ENCODE data around the gene GPD2.

GPD2 gene

DNA sequence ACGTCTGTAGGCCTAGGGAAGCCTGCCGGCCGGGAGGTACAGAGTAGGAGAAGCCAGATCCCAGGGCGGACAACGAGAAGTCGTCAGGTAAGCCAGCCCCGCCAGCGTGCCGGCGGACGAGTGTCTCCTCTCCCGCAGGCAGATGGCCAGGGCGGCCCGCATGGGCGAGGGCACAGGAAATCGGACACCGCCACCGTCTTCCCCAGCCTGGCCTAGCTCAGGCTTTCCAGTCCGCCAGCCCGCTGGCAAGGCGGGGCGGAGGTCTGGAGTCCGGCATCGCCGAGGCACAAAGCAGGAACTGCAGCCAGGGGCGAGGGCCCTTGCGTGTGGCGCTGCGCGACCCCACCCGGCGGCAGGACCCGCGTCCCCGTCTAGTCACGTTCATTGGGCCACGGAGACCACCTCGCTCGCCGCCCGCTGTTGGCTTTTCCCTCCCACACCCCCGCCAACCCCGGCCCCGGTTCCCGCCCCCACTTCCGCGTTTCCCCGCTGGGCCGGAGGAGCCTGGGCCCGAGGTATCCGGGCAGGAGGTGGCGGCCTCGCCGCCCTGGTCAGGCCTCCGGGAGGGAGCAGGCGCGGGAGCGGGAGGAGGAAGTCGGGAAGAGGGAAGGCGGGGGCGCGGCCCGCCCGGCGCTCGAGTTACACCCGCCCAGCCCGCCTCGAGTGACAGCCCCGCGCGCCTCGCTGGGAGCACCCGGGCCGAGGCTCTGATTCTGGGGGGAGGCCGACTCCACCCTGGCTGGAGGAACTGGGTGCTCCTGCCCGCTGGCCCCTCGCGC lies at the start of gene GPD2:
TSS of gene GPD2 (plus strand) at position 662 of the 779 bp plus-strand sequence. CDS start 39,727 bp downstream, outside the sequence.
- peak; percentile 23 to 36 for DNase-seq (ENCODE audit: low read depth in 2 of 2)

DNA sequence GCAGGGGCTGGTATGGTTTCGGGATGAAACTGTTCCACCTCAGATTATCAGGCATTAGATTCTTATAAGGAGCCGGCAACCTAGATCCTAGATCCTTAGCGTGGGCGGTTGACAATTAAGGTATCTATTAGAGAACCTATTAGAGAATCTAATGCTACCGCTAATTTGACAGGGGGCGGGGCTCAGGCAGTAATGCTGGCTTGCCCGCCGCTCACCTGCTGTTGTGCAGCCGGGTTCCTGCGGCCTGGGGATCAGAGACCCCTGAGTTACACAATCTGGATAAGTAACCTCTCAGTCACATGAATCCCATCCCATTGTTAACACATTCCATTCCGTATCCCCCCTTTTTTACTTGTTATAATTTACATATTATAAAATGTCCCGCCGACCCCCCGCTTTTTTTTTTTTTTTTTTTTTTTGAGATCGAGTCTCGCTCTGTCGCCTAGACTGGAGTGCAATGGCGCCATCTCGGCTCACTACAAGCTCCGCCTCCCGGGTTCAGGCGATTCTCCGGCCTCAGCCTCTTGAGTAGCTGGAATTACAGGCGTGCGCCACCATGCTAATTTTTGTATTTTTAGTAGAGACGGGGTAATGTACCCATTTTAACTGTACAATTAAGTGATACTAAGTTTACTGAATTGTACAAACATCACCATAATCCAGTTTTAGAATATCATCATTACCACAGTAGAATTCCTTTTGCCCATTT lies 42.0 kb upstream of the GPD2 start:
- no peak for DNase-seq (ENCODE audit: low read depth in 2 of 2)

DNA sequence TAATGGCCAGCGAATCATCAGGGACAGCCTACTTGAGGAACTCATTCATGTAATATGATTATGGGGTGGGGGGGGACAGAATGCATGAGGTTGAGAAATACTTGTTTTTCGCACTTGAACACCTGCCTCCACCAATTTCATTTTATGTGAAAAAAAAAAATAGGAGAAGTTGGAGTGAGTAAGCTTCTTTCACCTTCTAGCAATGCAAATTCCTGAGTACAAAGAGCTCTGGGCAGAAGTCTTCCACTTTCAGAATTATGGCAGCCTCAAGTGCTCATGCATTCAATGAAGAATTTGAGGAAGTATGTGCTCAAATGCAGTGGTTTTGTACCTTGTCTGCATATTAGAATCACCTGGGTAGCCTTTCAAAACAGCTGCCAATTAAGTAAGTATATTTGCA lies 40.1 kb upstream of the GPD2 start:
- DNase-seq (ENCODE audit: low read depth in 2 of 2): no peak

DNA sequence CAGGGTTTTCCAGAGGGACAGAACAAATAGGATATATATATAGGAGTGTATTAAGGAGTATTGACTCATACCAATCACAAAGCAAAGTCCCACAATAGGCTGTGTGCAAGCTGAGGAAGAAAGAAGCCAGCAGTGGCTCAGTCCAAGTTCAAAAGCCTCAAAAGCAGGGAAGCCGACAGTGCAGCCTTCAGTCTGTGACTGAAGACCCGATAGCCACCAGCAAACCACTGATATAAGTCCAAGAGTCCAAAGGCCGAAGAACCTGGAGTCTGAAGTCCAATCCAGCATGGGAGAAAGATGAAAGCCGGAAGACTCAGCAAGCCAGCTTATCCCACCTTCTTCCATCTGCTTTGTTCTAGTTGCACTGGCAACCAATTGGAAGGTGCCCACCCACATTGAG lies 39.0 kb upstream of the GPD2 start:
- DNase-seq (ENCODE audit: low read depth in 2 of 2): no peak

DNA sequence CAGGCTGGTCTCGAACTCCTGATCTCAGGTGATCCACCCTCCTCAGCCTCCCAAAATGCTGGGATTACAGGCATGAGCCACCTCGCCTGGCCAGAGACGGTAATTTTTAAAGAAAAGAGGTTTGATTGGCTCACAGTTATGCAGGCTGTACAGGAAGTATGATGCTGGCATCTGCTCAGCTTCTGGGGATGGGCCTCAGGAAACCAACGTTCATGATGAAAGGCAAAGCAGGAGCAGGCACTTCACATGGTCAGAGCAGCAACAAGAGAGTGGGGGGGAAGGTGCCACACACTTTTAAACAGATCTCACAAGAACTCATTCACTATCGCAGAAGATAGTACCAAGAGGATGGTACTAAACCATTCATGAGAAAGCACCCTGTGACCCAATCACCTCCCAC lies 38.0 kb upstream of the GPD2 start:
- DNase-seq (ENCODE audit: low read depth in 2 of 2): no peak

DNA sequence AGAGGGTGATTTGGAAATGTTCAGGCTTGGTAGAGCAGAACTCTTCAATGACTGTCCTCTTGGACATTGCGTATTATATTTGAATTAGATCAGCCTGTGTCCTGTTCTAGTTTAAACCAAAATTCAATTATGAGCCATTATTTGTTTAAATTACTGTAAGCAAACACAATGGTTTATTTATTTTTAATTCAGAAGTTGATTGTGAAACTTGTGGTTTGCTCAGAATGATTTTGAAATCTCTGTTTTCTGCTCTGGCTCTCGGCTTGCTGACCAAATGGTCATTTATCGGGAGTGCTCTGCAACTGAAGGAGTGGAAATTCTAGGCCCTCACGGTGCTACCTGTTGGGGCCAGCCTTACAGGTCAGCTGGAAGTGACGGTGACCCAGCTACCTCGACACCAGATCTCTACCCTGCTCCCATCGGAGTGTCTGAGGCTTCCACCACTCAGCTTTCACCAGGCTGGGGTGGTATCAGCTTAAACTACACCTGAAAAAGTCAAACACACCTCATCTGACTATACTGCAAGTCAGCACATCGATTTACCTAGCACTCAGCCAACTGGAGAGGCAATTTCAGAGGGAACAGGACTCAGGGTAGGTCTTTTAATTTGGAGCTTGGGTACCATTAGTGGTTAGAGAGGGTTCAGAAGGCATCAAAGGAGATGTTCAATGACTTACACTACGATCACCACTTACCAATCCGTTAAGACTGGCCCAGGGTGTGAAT lies 36.8 kb upstream of the GPD2 start:
- no peak for DNase-seq (ENCODE audit: low read depth in 2 of 2)

DNA sequence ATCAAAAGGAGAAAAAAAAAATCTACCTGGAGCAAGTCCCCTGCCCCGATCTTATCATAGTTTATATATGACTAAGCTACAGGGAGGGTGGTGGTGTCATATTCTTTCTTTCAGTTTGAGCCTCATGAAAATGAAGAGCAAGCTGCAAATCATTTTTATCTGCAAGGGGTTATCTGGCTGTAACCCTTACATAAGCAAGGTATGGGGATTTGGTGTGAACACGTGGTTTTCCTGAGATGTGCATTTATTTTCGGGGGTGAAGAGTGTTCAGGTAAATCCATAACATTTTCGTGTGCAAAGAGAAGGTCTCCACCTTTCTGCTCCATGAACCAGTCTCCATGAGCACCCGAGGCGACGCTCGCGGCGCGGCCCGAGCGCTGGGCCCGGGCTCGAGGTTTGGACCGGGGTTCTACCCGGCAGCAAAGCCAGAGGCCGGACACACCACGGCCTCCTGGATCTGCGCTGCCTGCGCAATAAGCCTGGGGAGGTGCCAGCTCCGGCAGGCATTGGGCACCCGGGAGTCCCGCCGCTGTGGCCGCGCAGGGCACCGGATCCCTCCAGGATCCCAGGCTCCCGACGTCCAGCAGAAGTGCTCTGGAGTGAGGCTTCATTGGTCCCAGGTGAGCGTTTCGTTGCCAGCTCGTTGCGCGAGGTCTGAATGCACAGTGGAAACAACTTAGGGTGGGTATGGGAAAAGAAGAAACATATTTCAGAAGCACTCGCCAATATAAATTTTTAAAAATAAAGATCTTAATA lies 36.1 kb upstream of the GPD2 start:
- peak in 1 of 2 donors; percentile 5 for DNase-seq (ENCODE audit: low read depth in 2 of 2)

DNA sequence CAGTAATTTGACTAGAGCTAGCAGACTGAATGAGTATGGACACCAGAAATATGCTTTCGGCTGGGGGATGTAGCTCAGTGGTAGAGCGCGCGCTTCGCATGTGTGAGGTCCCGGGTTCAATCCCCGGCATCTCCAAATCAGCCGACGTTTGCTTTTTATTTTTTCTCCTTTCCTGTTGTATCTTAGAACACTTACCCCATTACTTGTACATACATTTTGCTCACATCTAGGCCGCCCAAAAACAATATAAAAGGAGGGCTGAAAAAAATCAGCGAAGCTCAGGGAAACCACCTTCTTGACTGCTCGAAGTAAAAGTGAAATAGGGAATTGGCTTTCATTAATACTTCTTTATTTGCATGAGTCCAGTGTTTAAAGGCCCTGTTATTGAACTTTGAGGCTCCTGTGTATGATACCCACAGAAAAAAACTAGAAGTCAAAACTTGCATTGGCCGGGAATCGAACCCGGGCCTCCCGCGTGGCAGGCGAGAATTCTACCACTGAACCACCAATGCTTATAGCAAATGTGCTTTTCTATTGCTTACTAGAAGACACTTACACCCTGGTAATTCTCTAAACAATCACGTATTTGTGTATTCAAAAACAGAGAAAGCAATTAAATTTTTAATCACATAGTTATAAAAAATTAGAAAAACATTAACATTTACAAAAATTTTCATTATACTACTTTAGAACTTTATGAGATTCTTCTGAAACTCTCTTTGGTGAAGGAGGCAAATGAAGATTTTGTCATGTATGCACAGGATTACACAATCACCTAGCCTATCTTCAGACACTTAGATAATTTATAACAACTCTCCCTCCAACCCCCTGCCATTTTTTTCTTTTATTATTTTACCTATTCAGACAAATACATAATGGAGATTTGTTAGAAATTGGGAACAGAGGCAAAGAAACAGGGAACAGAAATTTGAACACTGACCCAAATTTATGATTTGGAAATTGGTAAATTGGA lies 35.2 kb upstream of the GPD2 start:
- DNase-seq (ENCODE audit: low read depth in 2 of 2): peak; percentile 60 to 64

DNA sequence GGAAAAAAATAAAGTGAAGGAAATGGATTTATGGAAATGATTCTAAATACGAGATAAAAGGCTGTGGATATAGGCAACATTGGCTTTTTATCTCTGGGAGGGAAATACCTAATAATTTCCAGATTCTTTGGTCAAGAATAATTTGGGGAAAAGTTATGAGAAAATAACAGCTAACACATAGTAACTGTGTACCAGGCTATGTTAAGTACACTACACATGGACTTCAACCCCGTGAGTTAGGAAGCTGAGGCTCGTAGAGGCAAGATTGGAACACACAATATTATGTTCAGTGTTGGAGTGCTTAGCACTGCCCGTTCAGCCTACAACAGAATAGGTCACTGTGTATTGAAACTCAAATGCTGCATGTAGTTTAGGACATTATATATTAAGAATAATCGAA lies 34.3 kb upstream of the GPD2 start:
- DNase-seq (ENCODE audit: low read depth in 2 of 2): no peak

DNA sequence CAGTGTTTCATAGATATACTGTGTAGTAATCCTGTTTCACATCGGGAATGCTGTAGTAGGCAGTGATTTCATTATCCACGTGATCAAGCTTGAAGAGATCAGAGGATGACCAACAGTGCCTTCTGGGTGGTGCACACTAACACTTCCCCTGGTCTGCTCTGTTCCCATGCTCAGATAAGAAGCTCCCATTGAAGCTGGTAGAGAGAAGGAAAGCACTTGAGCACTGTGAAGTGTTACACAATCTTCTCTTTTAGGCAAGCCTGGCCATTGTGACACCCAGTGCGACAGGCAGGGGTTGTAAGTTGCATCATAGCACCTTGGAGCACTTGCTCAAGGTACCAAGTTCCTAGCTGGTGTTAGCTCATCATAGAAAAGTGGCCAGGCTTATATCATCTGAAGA lies 30.6 kb upstream of the GPD2 start:
- no peak for DNase-seq (ENCODE audit: low read depth in 2 of 2)

DNA sequence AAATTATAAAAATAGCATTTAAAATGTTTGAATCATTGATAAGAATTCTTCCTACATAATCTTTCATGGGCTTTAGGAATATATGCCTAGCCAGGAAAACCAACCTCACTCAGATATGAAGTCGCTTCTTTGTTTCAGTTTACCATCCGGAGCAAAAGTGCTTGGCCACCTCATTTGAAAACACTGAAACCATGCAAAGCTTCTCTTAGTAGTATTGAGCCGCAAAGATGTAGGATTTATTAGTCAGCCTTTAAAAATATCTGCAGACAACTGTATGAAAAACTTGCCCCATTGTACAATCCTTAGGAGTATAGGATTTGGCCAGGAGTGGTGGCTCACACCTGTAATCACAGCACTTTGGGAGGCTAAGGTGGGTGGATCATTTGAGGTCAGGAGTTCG lies 24.3 kb upstream of the GPD2 start:
- DNase-seq (ENCODE audit: low read depth in 2 of 2): no peak

DNA sequence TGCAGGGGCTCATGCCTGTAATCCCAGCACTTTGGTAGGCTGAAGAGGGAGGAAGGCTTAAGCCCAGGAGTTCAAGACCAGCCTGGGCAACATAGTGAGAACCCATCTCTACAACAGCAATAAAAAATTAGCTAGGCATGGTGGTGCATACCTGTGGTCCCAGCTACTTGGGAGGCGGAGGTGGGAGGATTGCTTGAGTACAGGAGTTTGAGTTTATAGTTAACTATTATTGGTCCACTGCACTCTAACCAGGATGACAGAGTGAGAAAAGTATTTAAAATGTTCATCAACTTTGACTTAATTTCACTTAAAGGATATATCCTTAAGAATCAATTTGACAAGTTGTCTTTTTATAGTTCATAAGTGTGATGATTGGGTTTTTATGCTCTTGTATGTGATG lies 14.3 kb upstream of the GPD2 start:
- DNase-seq (ENCODE audit: low read depth in 2 of 2): no peak

DNA sequence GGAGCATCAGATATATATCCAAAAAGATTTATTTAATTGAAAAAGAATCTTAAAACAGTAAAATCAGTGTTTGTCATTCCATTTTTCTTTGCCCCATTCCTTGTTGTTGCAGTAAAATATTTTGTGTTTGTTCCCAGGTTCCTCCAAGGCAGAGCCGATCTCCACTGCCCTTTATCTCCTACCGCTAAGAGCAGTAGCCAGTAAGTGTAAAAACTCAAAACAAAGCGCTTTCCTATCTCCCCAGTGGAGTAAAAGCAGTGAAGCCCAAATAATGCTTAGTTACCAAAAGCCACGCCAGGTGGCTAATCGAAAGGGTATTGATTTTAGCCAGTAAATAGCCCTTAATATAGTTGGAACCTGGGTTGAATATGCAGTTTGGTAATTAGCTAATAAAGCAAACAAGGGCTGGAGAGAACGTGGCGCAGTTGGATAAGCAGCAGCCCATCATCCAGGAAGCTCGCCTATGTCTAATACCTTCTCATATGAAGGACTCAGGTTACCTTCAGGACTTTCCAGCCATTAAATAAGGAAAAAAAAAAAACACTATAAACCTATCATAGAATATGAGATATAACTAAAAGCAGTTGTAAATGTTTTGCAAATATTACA lies 12.4 kb upstream of the GPD2 start:
- DNase-seq (ENCODE audit: low read depth in 2 of 2): no peak

DNA sequence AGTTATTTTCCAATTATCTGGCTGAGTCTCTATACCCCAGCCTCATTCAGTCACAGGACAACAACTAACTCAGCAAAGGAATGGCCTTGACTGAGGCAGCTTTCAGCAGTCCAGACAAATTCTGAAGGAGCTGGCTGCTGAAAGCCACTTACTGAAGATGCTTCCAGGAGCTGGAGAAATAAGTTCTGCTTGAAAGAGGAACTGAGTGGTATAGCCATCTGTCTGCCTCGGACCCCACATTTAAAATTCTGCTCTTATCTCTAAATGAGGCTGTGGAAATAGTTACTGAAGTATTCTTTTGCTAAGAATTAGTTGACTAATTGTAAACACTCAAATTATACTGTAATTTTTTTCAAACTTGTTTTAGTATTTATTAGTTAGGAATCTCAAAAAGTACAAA lies 9.1 kb upstream of the GPD2 start:
- no peak for DNase-seq (ENCODE audit: low read depth in 2 of 2)

DNA sequence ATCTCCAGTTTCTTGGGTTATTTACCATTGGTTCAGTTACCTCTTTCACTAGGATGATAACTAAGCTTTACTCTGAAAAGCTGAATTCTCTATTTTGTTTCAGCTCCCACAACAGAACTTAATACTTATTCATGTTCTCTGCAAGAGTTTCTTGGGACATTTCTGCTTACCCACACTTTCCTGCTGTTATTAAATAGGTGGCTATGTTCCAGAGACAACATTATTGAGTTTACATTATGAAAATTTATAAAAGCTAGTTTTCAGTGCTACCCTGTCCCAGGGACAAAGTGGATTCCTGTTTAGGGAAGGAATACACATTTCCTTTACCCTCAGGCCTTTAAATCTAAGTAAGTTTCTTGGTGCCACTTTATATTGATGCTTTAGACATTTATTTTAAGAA lies 7.0 kb upstream of the GPD2 start:
- no peak for DNase-seq (ENCODE audit: low read depth in 2 of 2)

DNA sequence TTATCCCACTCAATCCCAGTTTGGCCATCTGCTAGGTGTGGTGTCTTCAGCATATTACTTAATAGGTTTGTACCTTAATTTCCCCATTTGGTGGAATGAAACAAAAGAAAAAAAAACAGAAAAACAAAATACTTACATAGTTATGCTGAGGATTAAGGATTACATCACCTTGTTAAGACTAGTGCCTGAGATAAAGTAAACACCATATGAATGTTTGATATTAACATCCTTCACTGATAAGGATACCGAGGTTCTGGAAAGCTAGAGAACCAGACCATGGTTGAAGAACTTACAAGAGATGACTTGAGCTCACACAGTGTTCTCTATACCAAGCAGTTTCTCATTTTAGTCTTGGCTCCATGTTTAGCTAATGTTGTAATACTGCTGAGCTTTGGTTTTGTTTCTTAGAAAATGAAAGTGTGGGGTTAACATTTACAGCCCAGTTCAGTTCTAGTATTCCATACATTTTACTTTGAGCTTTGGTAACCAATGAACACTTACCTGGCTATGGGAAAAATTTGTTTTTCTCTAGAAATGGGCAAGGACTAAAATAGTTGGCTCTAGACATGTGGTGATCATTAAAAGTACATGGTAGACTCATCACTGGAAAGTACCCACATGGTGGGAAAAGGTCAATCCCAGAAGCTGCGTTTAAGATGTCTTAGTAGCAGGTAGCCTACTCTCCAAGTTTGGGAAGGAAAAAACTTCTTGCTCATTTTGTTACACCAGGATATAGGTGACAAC lies 5.8 kb upstream of the GPD2 start:
- no peak for DNase-seq (ENCODE audit: low read depth in 2 of 2)

DNA sequence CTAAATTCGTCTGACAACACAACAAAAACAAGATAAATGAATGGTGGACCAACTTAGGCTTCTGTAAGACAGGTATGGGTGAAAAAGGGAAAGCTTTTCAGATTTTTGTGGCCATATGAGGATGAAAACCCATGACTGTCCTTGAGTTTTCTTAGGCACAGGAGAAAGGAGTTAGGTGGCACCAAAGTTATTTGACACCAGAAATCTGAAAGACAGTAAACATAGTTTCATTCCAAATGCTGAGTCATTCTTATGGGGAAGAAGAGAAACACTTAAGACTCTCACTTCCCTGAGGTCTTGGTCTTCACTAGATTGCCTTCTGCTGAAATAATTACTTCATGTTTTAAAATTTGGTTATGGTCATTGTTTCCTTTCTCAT lies 5.2 kb upstream of the GPD2 start:
- no peak for DNase-seq (ENCODE audit: low read depth in 2 of 2)

DNA sequence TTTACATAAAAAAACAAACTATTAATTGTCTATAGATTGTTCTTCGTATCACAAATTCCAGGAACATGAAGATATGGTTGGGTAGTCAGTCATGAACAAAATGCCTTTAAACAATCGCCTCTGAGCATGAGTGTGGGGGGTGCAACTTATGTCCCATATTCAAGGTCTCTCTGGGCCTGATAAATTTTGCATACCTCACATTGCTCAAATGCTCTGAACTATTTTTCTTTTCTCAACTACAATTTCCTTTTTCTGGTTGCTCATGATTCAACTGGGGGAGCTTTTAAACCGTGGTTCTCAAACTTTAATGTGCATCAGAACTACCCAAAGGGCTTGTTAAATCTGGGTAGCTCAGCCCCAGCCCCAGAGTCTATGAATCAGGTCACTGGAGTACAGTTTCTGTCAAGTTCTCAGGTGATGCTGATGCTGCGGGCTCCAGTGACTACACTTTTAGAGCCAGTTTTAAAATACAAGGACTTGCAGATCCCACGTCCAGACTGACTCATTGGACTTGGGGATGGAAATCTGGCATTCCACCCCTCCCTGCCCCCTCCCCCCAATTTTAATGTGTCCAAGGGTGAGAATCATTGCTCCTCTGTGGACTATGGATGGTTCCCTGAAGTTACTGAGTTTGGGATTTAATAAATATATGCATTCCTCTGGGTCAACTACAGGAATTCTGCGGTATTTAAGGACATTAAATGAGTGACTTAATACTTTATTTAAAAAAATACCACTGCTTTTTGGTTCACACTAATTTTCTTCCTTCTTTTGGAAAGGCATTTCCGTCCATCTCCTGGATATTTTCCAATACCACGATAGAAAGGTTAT lies 1.5 kb upstream of the GPD2 start:
- no peak for DNase-seq (ENCODE audit: low read depth in 2 of 2)

DNA sequence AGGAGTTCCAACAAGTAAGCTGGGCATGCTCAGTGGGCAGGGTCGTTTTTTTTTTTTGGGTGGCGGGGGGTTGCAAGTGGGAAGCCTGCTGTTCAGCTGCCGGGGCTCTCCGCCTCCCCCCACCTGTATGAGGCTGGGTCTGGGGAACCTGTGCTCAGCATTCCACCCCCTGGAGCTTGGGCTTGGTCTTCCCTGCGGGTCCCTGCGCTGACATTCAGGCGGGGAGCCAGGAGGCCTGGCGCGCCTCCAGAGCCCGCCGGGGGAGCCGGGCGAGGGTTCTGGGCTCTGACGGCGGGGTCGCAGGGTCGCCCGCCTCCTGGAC lies 822 bp upstream of the GPD2 start:
- DNase-seq (ENCODE audit: low read depth in 2 of 2): no peak
